K562 (cell line): ENCODE measurements around the gene TFB2M. TPM values are rescaled to one million over a fixed set of nuclear protein-coding genes. Genes with fewer than 3 reads are reported as not detected.
"Not testable (repeated sequence)": the region's sequence is repeated elsewhere in the genome, so short reads cannot be mapped to it uniquely, and the experiment has no call there.

ENCODE experiments used
- ATAC-seq: fragments of 200-7000 bp; cut with Tn5 transposase; 3 replicates; pipeline ENCODE4 v1.9.1; 2020; ENCODE audit warnings: moderate library complexity
- BruUV-seq: library from RNA; stranded (reverse); fragments of 400-500 nt; replicated peaks from 2 replicates; lab custom pipeline; 2021; lab: Mats Ljungman, UMichigan
- CTCF ChIA-PET: fragments of 300-600 bp; formaldehyde crosslinking; extraction: SDS; loops from one replicate; lab custom pipeline; 2021; ENCODE audit warnings: low intra/inter-chr PET ratio; lab: Yijun Ruan, JAX
- POLR2A ChIA-PET: fragments of 300-600, 350-650 bp; sonication (Branson Sonifier 250); formaldehyde crosslinking; extraction: SDS; loops from one replicate; lab custom pipeline; 2021; ENCODE audit warnings: antibody characterized with exemption, inconsistent platforms; lab: Yijun Ruan, JAX
- DNase-seq, 4 experiments: peaks; one replicate each; pipeline versions ENCODE4 v3.0.0 to v3.0.0-alpha.2; 2011 to 2018; ENCODE audit warnings: low spot score in 3 of 4, mixed read lengths in 3 of 4; ENCODE audit errors: extremely low read depth in 1 of 4
- FAIRE-seq: peaks from 2 replicates; lab custom pipeline; 2011; peaks lifted over from hg19 to GRCh38; lab: Jason Lieb, UNC
- H2AFZ ChIP-seq: 2 replicates; pipeline ENCODE4 v1.6.0; 2011; ENCODE audit warnings: low read depth, low read length, control low read depth, inconsistent platforms
- H3K27ac ChIP-seq: fragments of 200-600 bp; 3 replicates; pipeline ENCODE4 v1.8.0; 2011; ENCODE audit warnings: low read depth, mild to moderate bottlenecking, control low read depth, inconsistent platforms, low read length, moderate library complexity, mixed read lengths; ENCODE audit errors: extremely low read depth
- H3K27me3 ChIP-seq, 2 experiments: fragments of 300-600 bp in 1 of 2; 2 replicates in 1 of 2; 3 replicates in 1 of 2; pipeline versions ENCODE4 v1.6.0 to v1.8.0; 2011; ENCODE audit warnings: inconsistent platforms in 2 of 2, low read length in 2 of 2, mild to moderate bottlenecking in 1 of 2, mixed read lengths in 1 of 2, moderate library complexity in 1 of 2; ENCODE audit not compliant: control insufficient read depth in 2 of 2, insufficient read depth in 2 of 2
- H3K36me3 ChIP-seq: fragments of 300-600 bp; 3 replicates; pipeline ENCODE4 v1.8.0; 2011; ENCODE audit warnings: mild to moderate bottlenecking, low read length, inconsistent platforms; ENCODE audit not compliant: control insufficient read depth, insufficient read depth
- H3K4me1 ChIP-seq, 2 experiments: fragments of 200-600 bp in 1 of 2; replicated peaks in 1 of 2; 2 replicates in 1 of 2; 3 replicates in 1 of 2; pipeline versions ENCODE4 v1.5.1 to v1.8.0; 2011; ENCODE audit warnings: inconsistent platforms in 2 of 2, low read length in 2 of 2, mild to moderate bottlenecking in 1 of 2, mixed read lengths in 1 of 2, moderate library complexity in 1 of 2; ENCODE audit not compliant: control insufficient read depth in 2 of 2, insufficient read depth in 2 of 2
- H3K4me2 ChIP-seq: 2 replicates; pipeline ENCODE4 v1.6.1; 2011; ENCODE audit warnings: low read length, control low read depth, inconsistent platforms, mixed read lengths; ENCODE audit not compliant: insufficient read depth
- H3K4me3 ChIP-seq: fragments of 200-600 bp; sonication (generic), shearing (Covaris generic); 2 replicates; pipeline ENCODE4 v1.5.1; 2016; ENCODE audit warnings: control low read depth, inconsistent platforms
- H3K79me2 ChIP-seq: fragments of 200-600 bp; 3 replicates; pipeline ENCODE4 v1.8.0; 2011; ENCODE audit warnings: low read length, inconsistent platforms; ENCODE audit not compliant: control insufficient read depth, insufficient read depth
- H3K9ac ChIP-seq, 2 experiments: 2 replicates each; pipeline versions ENCODE4 v1.6.0 to v1.6.1; 2011; ENCODE audit warnings: low read depth in 2 of 2, low read length in 2 of 2, control low read depth in 1 of 2, inconsistent platforms in 1 of 2, mild to moderate bottlenecking in 1 of 2, mixed read lengths in 1 of 2; ENCODE audit not compliant: insufficient read depth in 1 of 2
- H3K9me1 ChIP-seq: one replicate; pipeline ENCODE4 v1.6.0; 2011; ENCODE audit warnings: inconsistent platforms, mild to moderate bottlenecking, low read length, moderate library complexity; ENCODE audit not compliant: control insufficient read depth, insufficient read depth
- H3K9me3 ChIP-seq: replicated peaks from 2 replicates; pipeline ENCODE4 v1.5.1; 2011; ENCODE audit warnings: low read depth, low read length, inconsistent platforms; ENCODE audit not compliant: control insufficient read depth, insufficient read depth
- H4K20me1 ChIP-seq: replicated peaks from 2 replicates; pipeline ENCODE4 v1.6.1; 2011; ENCODE audit warnings: low read length, inconsistent platforms, mixed read lengths; ENCODE audit not compliant: control insufficient read depth, insufficient read depth
- CBX3 ChIP-seq, 2 experiments: IDR thresholded peaks; 1 replicate in 1 of 2; 2 replicates in 1 of 2; pipeline ENCODE4 v1.6.1; 2012; ENCODE audit warnings: inconsistent platforms in 2 of 2, low read length in 2 of 2, borderline replicate concordance in 1 of 2, control low read depth in 1 of 2
- FOXA3 ChIP-seq, 2 experiments: fragments of 450-650 bp in 1 of 2; sonication (generic) in 1 of 2; formaldehyde crosslinking; IDR thresholded peaks in 1 of 2; conservative IDR thresholded peaks in 1 of 2; 2 replicates each; pipeline versions ENCODE4 v1.4.0 to v1.8.0; 2020 to 2022; ENCODE audit warnings: mild to moderate bottlenecking in 2 of 2, missing genetic modification reagents in 1 of 2
- NBN ChIP-seq: fragments of 450-650 bp; IDR thresholded peaks from 2 replicates; pipeline ENCODE4 v1.6.1; 2016; ENCODE audit warnings: low read depth, mild to moderate bottlenecking
- NR2F6 ChIP-seq: fragments of 450-650 bp; formaldehyde crosslinking; IDR thresholded peaks from 2 replicates; pipeline ENCODE4 v1.4.0; 2020; ENCODE audit warnings: mild to moderate bottlenecking
- NUFIP1 ChIP-seq: fragments of 450-650 bp; IDR thresholded peaks from 2 replicates; pipeline ENCODE4 v1.6.1; 2018; ENCODE audit not compliant: partially characterized antibody
- POLR2AphosphoS5 ChIP-seq: IDR thresholded peaks from 2 replicates; pipeline ENCODE4 v1.6.1; 2011; ENCODE audit warnings: mild to moderate bottlenecking, low read depth, low read length, moderate library complexity; ENCODE audit not compliant: control insufficient read depth, insufficient read depth
- PPARD ChIP-seq: fragments of 250-450 bp; sonication (Bioruptor Pico); IDR thresholded peaks from 2 replicates; pipeline ENCODE4 v1.8.0; 2022; ENCODE audit warnings: inconsistent platforms, mild to moderate bottlenecking, moderate library complexity
- TRIM28 ChIP-seq: fragments of 450-650 bp; IDR thresholded peaks from 2 replicates; pipeline ENCODE4 v1.6.1; 2017
- WGBS: fragments of 100-300 bp; shearing (Covaris generic); methylation state at CpG from one replicate; pipeline ENCODE4 v1.1.6; 2016; ENCODE audit warnings: low coverage, mixed read lengths; ENCODE audit not compliant: insufficient coverage; ENCODE audit errors: missing lambda C conversion rate; 5-methylcytosine and 5-hydroxymethylcytosine counted together
- in situ Hi-C: fragments of 300-500 bp; cut with MboI; formaldehyde crosslinking; loops from 4 replicates; pipeline ENCODE4 v1.15.0; 2018; ENCODE audit warnings: inconsistent platforms, mixed read lengths
- intact Hi-C: fragments of 100-400 bp; cut with micrococcal nuclease; formaldehyde crosslinking; loops from 2 replicates; pipeline ENCODE4 v1.14.2; 2022
- polyA plus RNA-seq, 8 experiments: library from polyadenylated mRNA; depleted of rRNA in 4 of 8; stranded (reverse) in 5 of 8; unstranded in 3 of 8; fragments of >200 nt; fragmentation: Nextera tagmentation in 2 of 8; fragmentation: Illumina TruSeq in 1 of 8; extraction: Ambion mirVana in 2 of 8; extraction: Trizol in 1 of 8; gene quantifications; 2 replicates each; pipeline versions ENCODE4 v1.2.1 to v1.2.3, GENCODE V29; 2011 to 2014; ENCODE audit warnings: inconsistent platforms in 1 of 8, missing spikeins in 1 of 8
- total RNA-seq, 7 experiments: library from RNA; depleted of rRNA in 6 of 7; stranded (reverse); fragments of >200 nt in 6 of 7; fragmentation: Illumina TruSeq in 2 of 7; extraction: Trizol in 2 of 7; gene quantifications; 2 replicates each; pipeline versions ENCODE4 v1.2.1 to v1.2.3, GENCODE V29; 2011 to 2021; ENCODE audit warnings: low replicate concordance in 1 of 7
- TF ChIP-seq, protein P1 (sequence below): fragments of 450-650 bp; IDR thresholded peaks from 2 replicates; pipeline ENCODE4 v1.6.1; 2017; ENCODE audit warnings: mild to moderate bottlenecking, moderate library complexity
- TF ChIP-seq, protein P2 (sequence below), 3 experiments: IDR thresholded peaks in 2 of 3; conservative IDR thresholded peaks in 1 of 3; 2 replicates each; pipeline ENCODE4 v1.5.1; 2011 to 2012; ENCODE audit warnings: low read length in 3 of 3, mild to moderate bottlenecking in 3 of 3, control low read depth in 2 of 3, improper control_type of control experiment in 1 of 3, inconsistent platforms in 1 of 3, low read depth in 1 of 3, mixed read lengths in 1 of 3, moderate library complexity in 1 of 3; ENCODE audit not compliant: insufficient read depth in 2 of 3
- TF ChIP-seq, protein P3 (sequence below): sonication (generic); formaldehyde crosslinking; IDR thresholded peaks from 2 replicates; pipeline ENCODE4 v1.8.1; 2023; ENCODE audit warnings: mild to moderate bottlenecking, missing genetic modification reagents

The TFB2M gene
- total and polyA plus RNA-seq, 9 of the 15 experiments (the other 6 are each of a cell fraction or from before 2014, with no cell fraction given): 55.1 to 162 (median 70.6) TPM

DNA sequence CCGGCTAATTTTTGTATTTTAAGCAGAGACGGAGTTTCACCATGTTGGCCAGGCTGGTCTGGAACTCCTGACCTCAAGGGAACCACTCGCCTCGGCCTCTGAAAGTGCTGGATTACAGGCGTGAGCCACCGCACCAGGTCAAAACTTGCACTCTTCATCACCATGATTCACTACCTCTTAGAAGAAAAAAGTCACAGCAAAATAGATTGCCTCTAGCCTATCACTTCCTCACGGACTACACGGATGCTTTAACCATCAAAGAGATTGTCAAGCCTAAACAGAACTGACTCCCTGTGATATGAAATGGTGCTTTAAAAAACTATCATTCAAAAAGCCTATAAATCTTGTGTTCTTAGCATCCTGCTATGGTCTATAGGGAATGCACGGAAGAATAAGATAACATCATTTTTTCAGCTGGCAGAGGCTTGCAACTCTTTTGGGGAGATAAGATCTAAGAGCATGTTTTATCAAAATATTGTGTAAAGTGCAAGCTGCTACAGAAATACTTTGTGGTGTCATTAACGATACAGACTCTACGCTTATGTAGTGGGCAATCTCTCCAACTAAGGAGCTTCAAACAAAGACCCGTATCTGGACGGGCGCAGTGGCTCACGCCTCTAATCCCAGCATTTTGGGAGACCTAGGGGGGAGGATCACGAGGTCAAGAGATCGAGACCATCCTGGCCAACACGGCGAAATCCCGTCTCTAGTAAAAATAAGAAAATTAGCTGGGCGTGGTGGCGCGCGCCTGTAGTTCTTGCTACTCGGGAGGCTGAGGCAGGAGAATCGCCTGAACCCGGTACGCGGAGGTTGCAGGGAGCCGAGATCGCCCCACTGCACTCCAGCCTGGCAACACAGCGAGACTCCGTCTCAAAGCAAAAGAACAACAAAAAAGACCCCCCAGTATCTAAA lies 966 bp downstream of the TFB2M start (continued):
- no peak for TF ChIP-seq POLR2AphosphoS5
- TF ChIP-seq, protein P1, sequence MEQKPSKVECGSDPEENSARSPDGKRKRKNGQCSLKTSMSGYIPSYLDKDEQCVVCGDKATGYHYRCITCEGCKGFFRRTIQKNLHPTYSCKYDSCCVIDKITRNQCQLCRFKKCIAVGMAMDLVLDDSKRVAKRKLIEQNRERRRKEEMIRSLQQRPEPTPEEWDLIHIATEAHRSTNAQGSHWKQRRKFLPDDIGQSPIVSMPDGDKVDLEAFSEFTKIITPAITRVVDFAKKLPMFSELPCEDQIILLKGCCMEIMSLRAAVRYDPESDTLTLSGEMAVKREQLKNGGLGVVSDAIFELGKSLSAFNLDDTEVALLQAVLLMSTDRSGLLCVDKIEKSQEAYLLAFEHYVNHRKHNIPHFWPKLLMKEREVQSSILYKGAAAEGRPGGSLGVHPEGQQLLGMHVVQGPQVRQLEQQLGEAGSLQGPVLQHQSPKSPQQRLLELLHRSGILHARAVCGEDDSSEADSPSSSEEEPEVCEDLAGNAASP: no peak
- no peak for TF ChIP-seq FOXA3 (CRISPR knock-in tag; conservative IDR thresholded peaks at IDR 0.05 in 1 of 2, IDR thresholded peaks at IDR 0.05 in 1 of 2)
- no peak for TF ChIP-seq NBN
- no peak for TF ChIP-seq PPARD (CRISPR knock-in tag)
- TF ChIP-seq NR2F6 (CRISPR knock-in tag): no peak
- TF ChIP-seq TRIM28: peak; percentile 83
- TF ChIP-seq NUFIP1: no peak

DNA sequence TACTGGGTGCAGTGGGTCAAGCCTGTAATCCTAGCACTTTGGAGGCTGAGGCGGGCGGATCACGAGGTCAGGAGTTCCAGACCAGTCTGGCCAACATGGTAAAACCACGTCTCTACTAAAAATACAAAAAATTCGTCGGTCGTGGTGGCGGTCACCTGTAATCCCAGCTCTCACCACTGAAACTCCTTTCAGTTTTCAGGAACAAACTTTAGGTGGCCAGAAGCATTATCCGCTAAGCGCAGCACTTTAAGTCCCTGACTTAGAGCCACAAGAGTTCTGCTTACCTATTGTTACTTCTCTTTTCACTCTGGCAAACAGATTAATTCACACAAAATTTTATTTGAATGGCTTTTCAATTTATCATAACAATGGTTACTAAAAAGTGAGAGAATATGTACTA lies 5.2 kb downstream of the TFB2M start:
- intact Hi-C loops: loop anchor here (10.0 kb wide), 1 partner anchor 374 kb away; the partner anchor contains the start of gene AHCTF1
- WGBS: 86% methylated on average over 10 of the region's 10 CpGs

More for the DNA sequence above, 5.2 kb downstream of the TFB2M start:
- H3K4me2 ChIP-seq, H3K9ac ChIP-seq, H3K4me1 ChIP-seq, in situ Hi-C loops, FAIRE-seq, H3K27me3 ChIP-seq, POLR2A ChIA-PET, H3K27ac ChIP-seq, CTCF ChIA-PET, H3K4me3 ChIP-seq, H3K9me1 ChIP-seq, H2AFZ ChIP-seq, BruUV-seq, H3K9me3 ChIP-seq, H4K20me1 ChIP-seq: not testable (repeated sequence)
- peak in 1 of 4 experiments; percentile 31 for DNase-seq
- TF ChIP-seq, protein P2, sequence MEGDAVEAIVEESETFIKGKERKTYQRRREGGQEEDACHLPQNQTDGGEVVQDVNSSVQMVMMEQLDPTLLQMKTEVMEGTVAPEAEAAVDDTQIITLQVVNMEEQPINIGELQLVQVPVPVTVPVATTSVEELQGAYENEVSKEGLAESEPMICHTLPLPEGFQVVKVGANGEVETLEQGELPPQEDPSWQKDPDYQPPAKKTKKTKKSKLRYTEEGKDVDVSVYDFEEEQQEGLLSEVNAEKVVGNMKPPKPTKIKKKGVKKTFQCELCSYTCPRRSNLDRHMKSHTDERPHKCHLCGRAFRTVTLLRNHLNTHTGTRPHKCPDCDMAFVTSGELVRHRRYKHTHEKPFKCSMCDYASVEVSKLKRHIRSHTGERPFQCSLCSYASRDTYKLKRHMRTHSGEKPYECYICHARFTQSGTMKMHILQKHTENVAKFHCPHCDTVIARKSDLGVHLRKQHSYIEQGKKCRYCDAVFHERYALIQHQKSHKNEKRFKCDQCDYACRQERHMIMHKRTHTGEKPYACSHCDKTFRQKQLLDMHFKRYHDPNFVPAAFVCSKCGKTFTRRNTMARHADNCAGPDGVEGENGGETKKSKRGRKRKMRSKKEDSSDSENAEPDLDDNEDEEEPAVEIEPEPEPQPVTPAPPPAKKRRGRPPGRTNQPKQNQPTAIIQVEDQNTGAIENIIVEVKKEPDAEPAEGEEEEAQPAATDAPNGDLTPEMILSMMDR (IDR thresholded peaks at IDR 0.05 in 2 of 3, conservative IDR thresholded peaks at IDR 0.05 in 1 of 3; ENCODE audit: insufficient read depth in 2 of 3, low read depth in 1 of 3, low read length in 3 of 3): peak in 2 of 3 experiments; percentile 19 to 42; a peak in 4 of 6 replicates
- TF ChIP-seq CBX3 (IDR thresholded peaks at IDR 0.05; ENCODE audit: borderline replicate concordance in 1 of 2, low read length in 2 of 2): peak in 1 of 2 experiments; percentile 61; a peak in 1 of 3 replicates
- TF ChIP-seq, protein P3, sequence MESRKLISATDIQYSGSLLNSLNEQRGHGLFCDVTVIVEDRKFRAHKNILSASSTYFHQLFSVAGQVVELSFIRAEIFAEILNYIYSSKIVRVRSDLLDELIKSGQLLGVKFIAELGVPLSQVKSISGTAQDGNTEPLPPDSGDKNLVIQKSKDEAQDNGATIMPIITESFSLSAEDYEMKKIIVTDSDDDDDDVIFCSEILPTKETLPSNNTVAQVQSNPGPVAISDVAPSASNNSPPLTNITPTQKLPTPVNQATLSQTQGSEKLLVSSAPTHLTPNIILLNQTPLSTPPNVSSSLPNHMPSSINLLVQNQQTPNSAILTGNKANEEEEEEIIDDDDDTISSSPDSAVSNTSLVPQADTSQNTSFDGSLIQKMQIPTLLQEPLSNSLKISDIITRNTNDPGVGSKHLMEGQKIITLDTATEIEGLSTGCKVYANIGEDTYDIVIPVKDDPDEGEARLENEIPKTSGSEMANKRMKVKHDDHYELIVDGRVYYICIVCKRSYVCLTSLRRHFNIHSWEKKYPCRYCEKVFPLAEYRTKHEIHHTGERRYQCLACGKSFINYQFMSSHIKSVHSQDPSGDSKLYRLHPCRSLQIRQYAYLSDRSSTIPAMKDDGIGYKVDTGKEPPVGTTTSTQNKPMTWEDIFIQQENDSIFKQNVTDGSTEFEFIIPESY (CRISPR knock-in tag): peak; percentile 100
- peak; percentile 49 for ATAC-seq
- Histone ChIP-seq H3K36me3 (peaks cover 74% of the 10 kb centered on the region), H3K79me2 (peaks cover 61% of the 10 kb centered on the region)
